SK-N-SH (cell line): ENCODE data around the gene CRYBG1. TPM values are rescaled to one million over a fixed set of nuclear protein-coding genes. Genes with fewer than 3 reads are reported as not detected.

Experiments used
- CTCF ChIA-PET: fragments of 300-600, 350-600 bp; formaldehyde crosslinking; extraction: SDS; loops from one replicate; lab custom pipeline; 2021; lab: Yijun Ruan, JAX
- POLR2A ChIA-PET: fragments of 350-600 bp; sonication (Branson Sonifier 250); formaldehyde crosslinking; extraction: SDS; loops from one replicate; lab custom pipeline; 2020; ENCODE audit warnings: antibody characterized with exemption, inconsistent platforms; lab: Yijun Ruan, JAX
- DNase-seq: peaks from one replicate; pipeline ENCODE4 v3.0.0; 2012
- H2AFZ ChIP-seq: fragments of 200-600 bp; sonication (generic); 2 replicates; pipeline ENCODE4 v1.8.1; 2016; ENCODE audit warnings: antibody characterized with exemption, mild to moderate bottlenecking, low read depth
- H3F3A ChIP-seq: fragments of 200-600 bp; sonication (generic); replicated peaks from 2 replicates; pipeline ENCODE3; 2016; ENCODE audit warnings: antibody characterized with exemption, mild to moderate bottlenecking; ENCODE audit not compliant: insufficient read depth
- H3K27ac ChIP-seq, 2 experiments: fragments of 200-500 bp in 1 of 2; fragments of 200-600 bp in 1 of 2; sonication (Bioruptor generic) in 1 of 2; sonication (generic), shearing (Covaris generic) in 1 of 2; 2 replicates each; pipeline versions ENCODE4 v1.5.1 to v1.6.1; 2014 to 2016; ENCODE audit warnings: low read depth in 2 of 2, inconsistent platforms in 1 of 2, low read length in 1 of 2, mild to moderate bottlenecking in 1 of 2, mixed read lengths in 1 of 2
- H3K27me3 ChIP-seq: fragments of 200-600 bp; sonication (generic), shearing (Covaris generic); 2 replicates; pipeline ENCODE4 v1.6.1; 2016; ENCODE audit warnings: mixed run types; ENCODE audit not compliant: insufficient read depth
- H3K36me3 ChIP-seq, 2 experiments: fragments of 200-500 bp in 1 of 2; fragments of 200-600 bp in 1 of 2; sonication (Bioruptor generic) in 1 of 2; sonication (generic) in 1 of 2; replicated peaks in 1 of 2; 2 replicates each; pipeline versions ENCODE3 to v1.5.1; 2014 to 2016; ENCODE audit warnings: low read length in 1 of 2, mild to moderate bottlenecking in 1 of 2; ENCODE audit not compliant: insufficient read depth in 2 of 2, control insufficient read depth in 1 of 2
- H3K4me1 ChIP-seq, 2 experiments: fragments of 200-500 bp in 1 of 2; fragments of 200-600 bp in 1 of 2; sonication (Bioruptor generic) in 1 of 2; sonication (generic), shearing (Covaris generic) in 1 of 2; 2 replicates each; pipeline versions ENCODE4 v1.5.1 to v1.6.1; 2014 to 2016; ENCODE audit warnings: low read depth in 1 of 2, low read length in 1 of 2, mixed run types in 1 of 2; ENCODE audit not compliant: insufficient read depth in 2 of 2, control insufficient read depth in 1 of 2
- H3K4me2 ChIP-seq: fragments of 200-600 bp; sonication (generic), shearing (Covaris generic); 2 replicates; pipeline ENCODE4 v1.6.1; 2017; ENCODE audit warnings: mixed run types
- H3K4me3 ChIP-seq, 2 experiments: fragments of 200-500 bp in 1 of 2; fragments of 200-600 bp in 1 of 2; sonication (Bioruptor generic) in 1 of 2; sonication (generic), shearing (Covaris generic) in 1 of 2; 2 replicates each; pipeline versions ENCODE4 v1.5.1 to v1.8.1; 2014 to 2016; ENCODE audit warnings: low read depth in 2 of 2, inconsistent platforms in 1 of 2, low read length in 1 of 2, mild to moderate bottlenecking in 1 of 2, mixed read lengths in 1 of 2, moderate library complexity in 1 of 2
- H3K79me2 ChIP-seq: fragments of 200-600 bp; sonication (generic); 2 replicates; pipeline ENCODE4 v1.8.1; 2017; ENCODE audit warnings: mild to moderate bottlenecking; ENCODE audit not compliant: insufficient read depth
- H3K9ac ChIP-seq: fragments of 200-600 bp; sonication (generic); 2 replicates; pipeline ENCODE4 v1.6.1; 2017; ENCODE audit warnings: mixed run types
- H3K9me2 ChIP-seq: fragments of 200-600 bp; sonication (generic); 2 replicates; pipeline ENCODE4 v1.6.1; 2017; ENCODE audit warnings: mixed run types
- H3K9me3 ChIP-seq: fragments of 200-600 bp; sonication (generic); 2 replicates; pipeline ENCODE4 v1.6.1; 2017; ENCODE audit warnings: mixed run types, mild to moderate bottlenecking, moderate library complexity
- H4K20me1 ChIP-seq: fragments of 200-600 bp; sonication (generic); 2 replicates; pipeline ENCODE4 v1.6.1; 2017; ENCODE audit warnings: mild to moderate bottlenecking, mixed run types; ENCODE audit not compliant: insufficient read depth
- EZH2phosphoT487 ChIP-seq: fragments of 200-600 bp; sonication (generic); IDR thresholded peaks from 2 replicates; pipeline ENCODE4 v1.6.1; 2017; ENCODE audit warnings: low read depth, mixed run types, mild to moderate bottlenecking, antibody characterized with exemption, moderate library complexity, borderline replicate concordance
- FOSL2 ChIP-seq: IDR thresholded peaks from 2 replicates; pipeline ENCODE4 v1.4.0; 2012; ENCODE audit warnings: low read depth, mild to moderate bottlenecking, moderate library complexity, borderline replicate concordance
- FOXJ3 ChIP-seq: sonication (generic); formaldehyde crosslinking; IDR thresholded peaks from 2 replicates; pipeline ENCODE4 v1.5.1; 2020; ENCODE audit warnings: mild to moderate bottlenecking, missing genetic modification reagents
- FOXM1 ChIP-seq: IDR thresholded peaks from 2 replicates; pipeline ENCODE4 v1.4.0; 2012; ENCODE audit warnings: low read depth, mild to moderate bottlenecking
- GABPA ChIP-seq: IDR thresholded peaks from 2 replicates; pipeline ENCODE4 v1.4.0; 2012; ENCODE audit warnings: low read depth, mild to moderate bottlenecking
- IRF3 ChIP-seq: fragments of 150-350 bp; IDR thresholded peaks from 2 replicates; pipeline ENCODE4 v1.6.1; 2016; ENCODE audit warnings: mild to moderate bottlenecking, low read depth, low read length
- JUND ChIP-seq: IDR thresholded peaks from 2 replicates; pipeline ENCODE4 v1.4.0; 2012
- MEF2A ChIP-seq: IDR thresholded peaks from 2 replicates; pipeline ENCODE4 v1.4.0; 2012; ENCODE audit warnings: low read depth, borderline replicate concordance
- POLR2AphosphoS5 ChIP-seq: IDR thresholded peaks from 2 replicates; pipeline ENCODE4 v1.6.1; 2012; ENCODE audit warnings: low read depth, low read length
- RCOR1 ChIP-seq: fragments of 150-350 bp; IDR thresholded peaks from 2 replicates; pipeline ENCODE4 v1.6.1; 2017; ENCODE audit warnings: antibody characterized with exemption, low read length
- RFX5 ChIP-seq: IDR thresholded peaks from 2 replicates; pipeline ENCODE4 v1.6.1; 2012; ENCODE audit warnings: mild to moderate bottlenecking, improper control_type of control experiment, low read length
- RXRA ChIP-seq: IDR thresholded peaks from 2 replicates; pipeline ENCODE4 v1.4.0; 2012; ENCODE audit warnings: low read depth, mild to moderate bottlenecking, borderline replicate concordance
- SMC3 ChIP-seq: IDR thresholded peaks from 2 replicates; pipeline ENCODE4 v1.6.1; 2012; ENCODE audit warnings: low read depth, low read length, improper control_type of control experiment
- TAF1 ChIP-seq: IDR thresholded peaks from 2 replicates; pipeline ENCODE4 v1.6.1; 2012; ENCODE audit warnings: low read depth, mild to moderate bottlenecking, low read length, moderate library complexity, borderline replicate concordance
- TCF12 ChIP-seq: IDR thresholded peaks from 2 replicates; pipeline ENCODE4 v1.4.0; 2012
- TEAD4 ChIP-seq: IDR thresholded peaks from 2 replicates; pipeline ENCODE4 v1.4.0; 2012; ENCODE audit warnings: mild to moderate bottlenecking, borderline replicate concordance; ENCODE audit not compliant: insufficient read depth
- ZBTB33 ChIP-seq: IDR thresholded peaks from 2 replicates; pipeline ENCODE4 v1.4.0; 2012; ENCODE audit warnings: low read depth, borderline replicate concordance
- WGBS: methylation state at CpG from one replicate; pipeline ENCODE4 v1.1.6; 2017; ENCODE audit warnings: low lambda C conversion rate; 5-methylcytosine and 5-hydroxymethylcytosine counted together
- polyA plus RNA-seq, 3 experiments: library from polyadenylated mRNA; depleted of rRNA; stranded (reverse); fragments of >200 nt; gene quantifications; 2 replicates each; pipeline ENCODE4 v1.2.3, GENCODE V29; 2012

The CRYBG1 gene
- polyA plus RNA-seq, 1 of the 3 experiments (the other 2 are of a cell fraction) = 13.8 TPM

GRCh38 chr6:106321940-106322339 lies 38.6 kb upstream of the CRYBG1 start:
- Histone ChIP-seq H3F3A (peaks cover 18% of the 10 kb centered on the region), H3K4me1 (peaks cover 8 to 12% of the 10 kb centered on the region in 2 experiments; a peak in 3 of 4 replicates), H3K9me2 (no peaks in the 10 kb centered on the region), H3K9ac (no peak overlapping the region), H3K27me3 (no peaks in the 10 kb centered on the region), H2AFZ (no peak overlapping the region), H3K9me3 (no peaks in the 10 kb centered on the region), H3K4me2 (no peak overlapping the region), H4K20me1 (peaks cover 26% of the 10 kb centered on the region), H3K36me3 (peaks cover 0 to 8% of the 10 kb centered on the region in 2 experiments), H3K4me3 (no peak overlapping the region), H3K79me2 (peaks cover 84% of the 10 kb centered on the region), H3K27ac (no peak overlapping the region)
- over 99% methylated on average over 4 of the region's 4 CpGs for WGBS
- DNase-seq = no peak
- TF ChIP-seq SMC3 (no peak), RFX5 (no peak), JUND (no peak), FOXM1 (no peak), IRF3 (no peak), TCF12 (no peak), ZBTB33 (no peak), EZH2phosphoT487 (no peak), GABPA (no peak), POLR2AphosphoS5 (no peak), FOXJ3 (CRISPR knock-in tag) (no peak), MEF2A (no peak)
- ChIA-PET CTCF (interaction anchor here (0.7 to 1.5 kb wide), 2 partner anchors 38 to 659 kb away, joined by 3 read pairs; no protein-coding TSS in a partner anchor), POLR2A (no interaction called here)

- no peak for DNase-seq
- H3K9me3 ChIP-seq = no peaks in the 10 kb centered on the region
- H4K20me1 ChIP-seq = peaks cover 16% of the 10 kb centered on the region; the same call in 1 of the 2 replicates
- H3K4me1 ChIP-seq = peaks cover 0 to 9% of the 10 kb centered on the region in 2 experiments; a peak in 2 of 4 replicates
- H3K27me3 ChIP-seq = no peaks in the 10 kb centered on the region
- peak overlapping the region; percentile 92 to 94 for H3K27ac ChIP-seq
- peak overlapping the region; percentile 86 for H3K4me2 ChIP-seq
- H3K9me2 ChIP-seq = no peaks in the 10 kb centered on the region
- peak overlapping the region; percentile 95 for H2AFZ ChIP-seq
- H3K4me3 ChIP-seq = peak overlapping the region; percentile 93 to 94
- H3K79me2 ChIP-seq = peaks cover 56% of the 10 kb centered on the region
- ChIA-PET CTCF (interaction anchor here (0.7 to 1.2 kb wide), 2 partner anchors 16 to 24 kb away, joined by 3 to 4 read pairs; no protein-coding TSS in a partner anchor), POLR2A (interaction anchor here (1.2 kb wide), 2 partner anchors 15 to 22 kb away, joined by 3 to 5 read pairs; no protein-coding TSS in a partner anchor)
- TF ChIP-seq TEAD4 (no peak), RXRA (no peak), FOXM1 (0 out of 2 replicates have a peak, but pooled peaks have one; percentile 14), RCOR1 (no peak), FOSL2 (no peak), MEF2A (no peak), TAF1 (no peak)
- peaks cover 14% of the 10 kb centered on the region for H3F3A ChIP-seq
- WGBS = 8% methylated on average over 9 of the region's 9 CpGs
- H3K9ac ChIP-seq = peak overlapping the region; percentile 88
- H3K36me3 ChIP-seq = peaks cover 0 to 5% of the 10 kb centered on the region in 2 experiments
Observed at GRCh38 chr6:106324726-106325335, 35.7 kb upstream of the CRYBG1 start.
